NCI-H2196 treated with DMSO at 0.1 percent for 48 hours (cell line): ENCODE measurements around the gene FLNC.

Experiments used
- DNase-seq: peaks from one replicate; lab custom pipeline; 2025; ENCODE audit not compliant: unreplicated experiment; lab: John Stamatoyannopoulos, UW

FLNC gene

DNA sequence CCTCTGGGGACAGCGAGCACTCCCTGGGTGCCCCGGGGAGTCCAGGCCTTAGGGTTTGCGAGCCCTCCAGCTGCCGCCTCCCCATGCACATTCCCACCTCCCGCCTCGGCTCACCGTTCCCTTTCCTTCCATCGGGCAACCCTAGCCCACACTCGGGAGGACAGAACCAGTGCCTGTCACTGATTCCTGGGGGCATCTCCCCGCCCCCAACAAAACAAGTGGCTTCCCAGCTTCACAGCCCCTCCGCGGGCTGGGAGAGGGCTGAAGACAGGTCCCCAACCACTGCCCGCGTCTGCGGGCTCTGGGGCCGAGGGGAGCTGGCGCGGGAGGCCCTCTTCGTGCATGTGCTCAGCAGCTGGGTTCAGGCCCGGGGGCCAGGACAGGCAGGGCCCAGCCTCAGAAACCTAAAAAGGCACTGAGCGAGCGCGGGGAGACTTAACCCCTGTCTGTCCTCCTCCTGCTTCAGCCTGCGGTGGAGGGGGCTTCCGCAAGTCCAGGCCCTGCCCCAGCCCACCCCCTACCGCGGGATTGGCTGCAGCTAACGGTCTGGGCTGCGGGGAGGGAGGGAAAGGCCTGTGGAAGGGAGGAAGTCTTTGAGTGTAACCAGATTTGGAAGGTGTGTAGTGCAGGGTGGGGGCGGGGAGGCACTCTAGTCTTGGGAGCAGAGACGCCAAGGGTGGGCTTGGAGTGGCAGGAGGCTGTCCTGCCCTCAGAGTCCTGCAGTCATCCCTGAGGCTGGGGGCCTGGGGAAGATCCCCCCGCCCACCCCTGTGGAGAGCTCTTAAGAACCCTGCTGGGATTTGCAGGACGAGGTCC lies 1.2 kb downstream of the FLNC start:
- DNase-seq: no peak

DNA sequence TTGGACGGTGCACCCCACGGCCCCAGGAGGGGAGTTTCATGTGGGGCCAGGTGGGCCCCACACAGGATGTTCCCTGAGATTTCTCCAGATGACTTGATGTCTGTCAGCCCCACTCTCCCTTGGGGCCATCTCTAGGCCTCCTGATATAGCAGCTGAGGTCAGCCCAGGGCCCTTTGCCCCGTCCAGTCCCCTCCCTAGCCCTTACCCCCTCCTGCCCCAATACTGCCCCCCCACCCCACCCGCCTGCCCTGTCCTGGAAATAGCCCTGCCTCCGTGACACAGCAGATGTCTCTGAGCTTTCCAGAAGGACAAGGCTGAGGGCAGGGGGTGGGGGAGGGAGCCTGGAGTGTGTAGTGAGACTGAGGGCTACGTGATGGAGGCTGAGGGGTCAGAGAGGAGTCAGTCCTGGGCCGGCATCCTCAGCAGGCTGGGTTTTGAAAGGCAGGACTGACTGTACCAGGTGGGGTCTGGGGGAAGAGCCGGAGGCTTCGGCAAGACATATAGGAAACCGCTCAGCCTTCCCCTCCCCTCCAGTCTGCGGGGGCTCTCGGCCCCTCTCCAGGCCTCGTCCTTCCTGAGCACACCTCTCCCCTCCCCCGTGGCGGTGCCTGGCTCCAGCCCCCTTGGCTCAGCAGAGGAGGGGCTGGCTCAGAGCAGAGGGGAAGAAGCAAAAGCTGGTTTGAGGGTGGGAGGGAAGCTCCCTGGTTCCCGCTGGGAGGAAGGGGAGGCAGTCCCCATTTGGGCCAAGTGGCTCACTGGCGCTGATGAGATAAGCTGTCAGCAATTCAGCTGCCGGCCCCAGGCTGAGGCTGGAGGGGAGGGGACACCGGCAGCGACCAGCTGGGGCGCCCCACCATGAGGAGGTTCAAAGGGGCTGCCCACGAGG lies 2.0 kb downstream of the FLNC start:
- DNase-seq: no peak

DNA sequence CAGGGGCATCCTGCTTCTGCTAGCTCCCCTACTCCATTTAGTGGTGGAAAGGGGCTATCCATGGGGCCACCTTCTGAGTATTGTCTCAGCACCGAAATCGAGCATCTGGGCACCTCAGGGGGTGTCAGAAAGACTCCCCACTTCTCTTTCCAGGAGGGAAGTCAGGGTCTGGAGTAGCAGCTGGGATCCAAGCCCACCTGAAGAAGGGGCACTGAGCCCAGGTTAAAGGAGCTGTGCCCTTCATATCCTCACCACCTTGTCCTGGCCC lies 2.6 kb downstream of the FLNC start:
- DNase-seq: no peak

DNA sequence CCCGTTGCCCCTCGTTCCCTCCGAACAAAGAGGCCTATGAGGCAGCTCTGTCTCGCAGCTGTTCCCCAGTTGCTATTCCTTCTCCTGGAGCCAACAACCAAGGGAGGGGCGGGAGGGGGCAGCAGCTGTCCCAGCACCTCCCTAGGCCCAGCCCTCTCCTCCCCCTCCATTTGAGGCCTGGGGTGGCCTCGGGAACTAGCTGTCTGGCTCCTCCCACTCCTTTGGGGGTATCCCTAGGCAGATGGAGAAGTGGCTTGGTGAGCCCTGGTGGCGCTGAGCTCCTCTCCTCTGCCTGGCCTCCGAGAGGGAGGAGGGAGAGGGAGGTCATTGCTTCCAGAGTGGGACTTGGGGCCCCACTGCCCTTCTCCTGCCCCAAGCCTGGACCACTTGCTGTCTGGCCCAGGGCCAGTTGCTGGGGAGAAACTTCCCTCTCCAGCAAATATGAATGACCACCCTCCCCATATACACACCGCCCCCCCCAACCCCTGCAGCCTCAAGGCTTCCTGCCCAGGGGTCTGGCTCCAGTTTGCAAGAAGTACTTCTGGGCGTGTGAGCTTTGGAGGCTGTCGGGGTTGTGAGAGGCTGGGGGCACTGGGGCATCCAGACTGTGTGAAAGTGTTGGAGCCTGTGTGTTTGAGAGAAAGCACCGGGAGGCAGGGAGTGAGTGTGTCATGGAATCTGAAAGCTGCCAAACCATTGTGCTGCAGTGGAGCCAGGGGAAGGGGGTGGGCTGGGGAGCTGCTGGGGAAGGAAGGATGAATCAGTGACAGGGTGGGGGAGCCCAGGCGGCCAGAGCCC lies 3.1 kb downstream of the FLNC start:
- DNase-seq: no peak

DNA sequence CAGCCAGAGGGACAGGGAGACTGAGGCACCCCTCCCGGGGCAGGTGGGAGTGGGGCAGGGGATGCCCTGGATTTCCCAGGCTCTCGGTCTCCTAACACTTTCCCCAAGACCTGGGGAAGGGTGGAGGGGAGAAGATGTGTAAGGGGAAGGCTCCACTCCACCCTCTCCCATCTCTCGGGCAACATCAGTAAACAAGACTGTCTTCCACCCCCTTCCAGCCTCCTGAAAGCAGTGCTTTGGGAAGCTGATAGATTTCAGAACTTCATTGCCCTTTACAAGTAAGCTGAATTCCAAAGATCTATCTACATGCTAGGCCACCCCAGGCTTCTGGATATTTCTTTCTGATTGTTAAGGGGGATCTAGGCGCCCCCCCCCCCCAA lies 3.7 kb downstream of the FLNC start:
- DNase-seq: no peak

DNA sequence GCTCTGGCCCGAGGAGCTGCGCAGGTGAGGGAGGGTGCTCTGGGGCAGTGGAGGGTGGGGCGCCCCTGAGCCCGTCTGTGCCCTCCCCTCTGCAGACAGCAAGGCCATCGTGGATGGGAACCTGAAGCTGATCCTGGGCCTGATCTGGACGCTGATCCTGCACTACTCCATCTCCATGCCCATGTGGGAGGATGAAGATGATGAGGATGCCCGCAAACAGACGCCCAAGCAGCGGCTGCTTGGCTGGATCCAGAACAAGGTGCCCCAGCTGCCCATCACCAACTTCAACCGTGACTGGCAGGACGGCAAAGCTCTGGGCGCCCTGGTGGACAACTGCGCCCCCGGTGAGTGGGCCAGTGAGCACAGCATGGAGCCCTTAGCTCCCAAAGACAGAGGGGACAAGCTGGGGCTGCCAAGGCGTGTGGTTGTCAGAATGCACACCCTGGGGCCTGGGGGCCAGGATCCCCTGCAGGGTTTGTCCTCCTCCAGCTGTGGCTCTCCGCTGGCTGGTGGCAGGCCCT lies 5.1 kb downstream of the FLNC start:
- no peak for DNase-seq

DNA sequence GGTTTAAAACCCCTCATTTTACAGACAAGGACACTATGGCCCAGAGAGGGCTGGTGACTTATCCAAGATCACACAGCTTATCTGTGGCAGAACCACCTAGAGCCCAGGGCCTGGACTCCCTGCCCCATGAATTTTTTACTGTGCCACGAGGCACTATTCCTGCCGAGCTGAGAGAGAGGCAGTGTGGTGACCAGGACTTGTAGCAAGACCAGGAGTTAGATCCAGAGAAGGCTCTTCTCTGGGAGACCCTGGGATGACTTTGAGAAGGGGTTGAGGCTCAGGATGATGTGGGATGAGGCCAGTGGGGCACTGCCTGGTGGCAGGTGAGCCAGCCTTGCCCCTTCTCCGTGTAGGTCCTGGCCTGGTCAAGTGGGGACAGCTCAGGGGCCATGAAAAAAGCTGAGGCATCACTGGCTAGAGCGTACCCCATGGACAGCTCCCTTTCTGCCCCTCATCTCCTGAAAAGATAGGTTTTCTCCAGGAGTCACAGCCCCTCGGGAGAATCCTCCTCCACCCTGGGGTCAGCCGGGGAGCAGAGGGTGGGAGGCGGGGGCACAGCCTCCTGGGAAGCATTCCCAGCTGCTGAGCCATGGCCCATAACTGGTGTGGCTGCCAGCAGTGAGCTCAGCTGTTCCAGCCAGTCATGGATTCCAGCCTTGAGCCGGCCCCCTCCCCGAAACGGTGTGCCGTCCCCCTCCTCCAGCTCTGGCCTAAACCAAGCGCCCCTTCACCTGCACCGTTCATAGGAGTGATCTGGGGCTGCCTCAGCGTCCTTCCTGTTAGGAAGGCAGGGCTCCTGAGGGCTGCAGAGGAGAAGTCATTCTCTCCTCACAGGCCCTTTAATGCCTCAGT lies 5.8 kb downstream of the FLNC start:
- DNase-seq: no peak

DNA sequence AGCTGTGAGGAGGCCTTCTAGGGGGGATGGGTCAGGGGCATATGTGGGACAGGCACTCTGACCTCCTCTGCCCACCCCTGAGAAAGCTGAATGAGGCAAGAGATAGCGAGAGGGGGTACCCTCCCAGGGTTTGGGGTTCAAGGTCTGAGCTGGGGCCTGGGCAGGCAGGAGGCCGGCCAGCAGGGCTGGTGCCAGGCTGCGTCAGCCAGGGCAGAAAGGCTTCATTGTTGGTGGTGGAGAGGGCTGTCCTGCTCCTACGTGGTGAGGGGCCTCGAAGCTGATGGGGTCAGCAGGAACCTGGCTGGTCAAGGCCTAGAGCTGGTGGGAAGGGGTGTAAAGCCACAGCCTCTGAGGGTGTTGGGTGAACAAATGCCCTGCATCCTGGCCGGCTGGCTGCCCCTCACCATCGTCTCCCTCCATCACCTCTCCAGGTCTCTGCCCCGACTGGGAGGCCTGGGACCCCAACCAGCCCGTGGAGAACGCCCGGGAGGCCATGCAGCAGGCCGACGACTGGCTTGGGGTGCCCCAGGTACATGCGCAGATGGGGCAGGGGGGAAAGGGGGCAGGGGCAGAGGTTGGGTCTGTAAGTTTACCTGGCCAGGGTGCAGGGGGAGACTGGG lies 6.6 kb downstream of the FLNC start:
- DNase-seq: no peak

DNA sequence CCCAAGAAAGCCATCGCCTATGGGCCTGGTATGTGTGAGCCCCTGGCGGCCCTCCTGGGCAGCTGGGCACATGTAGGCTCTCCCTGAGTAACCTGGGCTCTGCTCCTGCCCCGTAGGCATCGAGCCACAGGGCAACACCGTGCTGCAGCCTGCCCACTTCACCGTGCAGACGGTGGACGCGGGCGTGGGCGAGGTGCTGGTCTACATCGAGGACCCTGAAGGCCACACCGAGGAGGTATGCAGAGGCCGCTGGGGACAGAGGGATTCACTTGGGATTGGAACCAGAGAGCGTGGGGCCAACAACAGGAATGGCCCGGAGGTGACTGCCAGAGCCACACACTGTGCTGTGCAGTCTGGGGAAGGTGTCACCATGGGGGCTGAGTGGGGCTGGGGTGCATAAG lies 7.3 kb downstream of the FLNC start:
- DNase-seq: no peak

DNA sequence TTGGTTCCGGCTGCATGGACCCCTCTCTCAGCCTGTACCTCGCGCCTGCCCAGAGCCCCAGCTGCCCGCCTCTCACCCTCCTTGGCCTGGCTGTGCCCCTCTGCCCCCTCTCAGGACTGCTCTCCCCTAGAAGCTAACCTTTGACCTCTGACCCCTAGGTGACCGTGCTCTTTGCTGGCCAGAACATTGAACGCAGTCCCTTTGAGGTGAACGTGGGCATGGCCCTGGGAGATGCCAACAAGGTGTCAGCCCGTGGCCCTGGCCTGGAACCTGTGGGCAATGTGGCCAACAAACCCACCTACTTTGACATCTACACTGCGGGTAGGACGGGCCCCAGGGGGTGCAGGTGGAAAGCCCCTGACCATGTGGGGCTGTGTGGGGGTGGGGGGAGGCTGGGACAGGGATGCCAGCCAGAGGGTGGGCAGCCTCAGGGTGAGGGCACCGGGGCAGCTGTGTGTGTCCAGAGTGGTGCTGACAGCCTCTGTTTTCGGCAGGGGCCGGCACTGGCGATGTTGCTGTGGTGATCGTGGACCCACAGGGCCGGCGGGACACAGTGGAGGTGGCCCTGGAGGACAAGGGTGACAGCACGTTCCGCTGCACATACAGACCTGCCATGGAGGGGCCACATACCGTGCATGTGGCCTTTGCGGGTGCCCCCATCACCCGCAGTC lies 8.0 kb downstream of the FLNC start:
- DNase-seq: no peak

DNA sequence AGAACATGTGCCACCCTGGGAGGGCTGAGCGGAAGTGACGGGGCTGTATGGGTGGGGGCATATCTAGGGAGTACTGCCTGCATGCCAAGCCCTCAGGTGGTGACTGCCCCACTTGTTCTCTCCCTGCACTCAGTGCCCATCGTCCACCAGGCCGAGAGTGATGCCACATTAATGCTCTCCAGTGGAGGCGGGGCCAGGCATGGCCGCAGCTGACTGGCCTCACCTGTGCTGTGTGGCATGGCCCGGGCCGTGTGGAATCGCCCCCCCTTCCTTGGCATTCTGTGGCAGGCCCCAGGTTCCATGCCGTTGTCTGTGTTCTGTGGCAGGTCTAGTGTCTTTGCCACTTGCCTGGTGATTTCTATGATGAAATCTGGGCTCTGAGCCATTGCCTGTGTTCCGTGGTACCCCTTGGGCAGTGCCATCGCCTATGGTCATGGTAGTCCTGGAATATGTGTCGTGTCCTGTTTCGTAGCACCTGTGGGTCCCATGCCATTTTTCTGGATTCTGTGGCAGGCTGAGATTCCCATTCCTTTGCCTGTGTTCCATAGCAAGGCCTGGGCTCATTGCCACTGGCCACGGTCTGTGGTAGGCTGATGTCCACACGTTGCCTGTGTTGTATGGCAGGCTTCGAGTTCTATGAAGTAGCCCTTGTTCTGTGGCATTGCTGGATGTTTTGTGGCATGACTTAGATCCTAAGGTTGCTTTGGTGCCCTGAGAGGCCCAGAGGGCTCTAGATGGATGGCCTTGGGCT lies 8.9 kb downstream of the FLNC start:
- no peak for DNase-seq

DNA sequence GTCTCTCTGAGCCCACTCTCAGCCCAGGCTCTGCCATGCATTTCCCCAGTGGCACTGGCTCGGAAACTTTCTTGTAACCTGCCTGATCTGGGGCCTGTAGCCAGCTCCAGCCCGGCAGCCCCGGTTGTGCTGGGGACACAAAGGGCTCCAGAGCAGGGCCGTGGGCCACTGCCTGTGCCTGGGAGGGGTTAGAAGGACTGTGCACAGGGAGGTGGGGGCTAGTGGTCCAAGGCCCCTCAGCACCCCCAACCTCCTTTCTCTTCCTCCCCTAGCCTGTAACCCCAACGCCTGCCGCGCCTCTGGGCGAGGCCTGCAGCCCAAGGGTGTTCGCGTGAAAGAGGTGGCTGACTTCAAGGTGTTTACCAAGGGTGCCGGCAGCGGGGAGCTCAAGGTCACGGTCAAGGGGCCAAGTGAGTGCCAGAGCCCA lies 9.6 kb downstream of the FLNC start:
- DNase-seq: no peak

DNA sequence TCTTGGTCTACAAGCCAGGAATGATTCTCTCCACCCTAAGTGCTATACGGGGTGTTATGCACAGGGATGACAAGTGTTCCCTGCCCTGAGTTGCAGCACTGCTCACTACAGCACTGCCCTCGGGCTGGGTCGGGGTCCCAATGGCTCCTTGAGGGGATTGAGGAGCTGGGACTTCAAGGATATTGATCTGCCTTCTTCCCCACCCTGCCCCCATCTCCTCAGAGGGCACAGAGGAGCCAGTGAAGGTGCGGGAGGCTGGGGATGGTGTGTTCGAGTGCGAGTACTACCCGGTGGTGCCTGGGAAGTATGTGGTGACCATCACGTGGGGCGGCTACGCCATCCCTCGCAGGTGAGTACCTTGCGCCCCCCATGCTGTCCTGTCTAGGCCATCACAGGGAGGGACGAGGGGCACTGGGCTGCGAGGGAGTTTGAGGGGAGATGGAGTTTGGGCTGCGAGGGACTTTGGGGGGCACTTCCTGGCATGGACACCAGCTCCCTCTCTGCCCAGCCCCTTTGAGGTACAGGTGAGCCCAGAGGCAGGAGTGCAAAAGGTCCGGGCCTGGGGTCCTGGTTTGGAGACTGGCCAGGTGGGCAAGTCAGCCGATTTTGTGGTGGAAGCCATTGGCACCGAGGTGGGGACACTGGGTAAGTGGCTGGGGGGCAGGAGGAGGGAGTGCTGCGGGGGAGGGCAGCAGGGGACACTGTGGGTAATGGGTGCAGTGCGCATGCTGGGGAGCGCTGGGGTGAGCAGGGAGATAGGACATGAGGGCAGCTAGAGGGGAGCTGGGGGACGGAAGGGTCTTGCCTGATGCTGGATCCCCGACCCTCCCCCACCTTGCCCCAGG lies 10.3 kb downstream of the FLNC start:
- no peak for DNase-seq

DNA sequence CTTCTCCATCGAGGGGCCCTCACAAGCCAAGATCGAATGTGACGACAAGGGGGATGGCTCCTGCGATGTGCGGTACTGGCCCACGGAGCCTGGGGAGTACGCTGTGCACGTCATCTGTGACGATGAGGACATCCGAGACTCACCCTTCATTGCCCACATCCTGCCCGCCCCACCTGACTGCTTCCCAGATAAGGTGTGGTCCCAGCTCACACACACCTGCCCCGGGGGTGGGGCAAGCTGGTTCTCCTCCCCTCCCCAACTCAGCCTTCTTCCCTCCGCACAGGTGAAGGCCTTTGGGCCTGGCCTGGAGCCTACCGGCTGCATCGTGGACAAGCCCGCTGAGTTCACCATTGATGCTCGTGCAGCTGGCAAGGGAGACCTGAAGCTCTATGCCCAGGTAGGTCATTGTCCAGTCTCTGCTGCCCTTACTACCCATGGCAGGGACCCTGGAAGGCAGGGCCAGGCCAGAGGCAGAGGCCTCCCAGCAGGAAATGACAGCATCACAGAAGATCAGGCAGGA lies 11.0 kb downstream of the FLNC start:
- no peak for DNase-seq

DNA sequence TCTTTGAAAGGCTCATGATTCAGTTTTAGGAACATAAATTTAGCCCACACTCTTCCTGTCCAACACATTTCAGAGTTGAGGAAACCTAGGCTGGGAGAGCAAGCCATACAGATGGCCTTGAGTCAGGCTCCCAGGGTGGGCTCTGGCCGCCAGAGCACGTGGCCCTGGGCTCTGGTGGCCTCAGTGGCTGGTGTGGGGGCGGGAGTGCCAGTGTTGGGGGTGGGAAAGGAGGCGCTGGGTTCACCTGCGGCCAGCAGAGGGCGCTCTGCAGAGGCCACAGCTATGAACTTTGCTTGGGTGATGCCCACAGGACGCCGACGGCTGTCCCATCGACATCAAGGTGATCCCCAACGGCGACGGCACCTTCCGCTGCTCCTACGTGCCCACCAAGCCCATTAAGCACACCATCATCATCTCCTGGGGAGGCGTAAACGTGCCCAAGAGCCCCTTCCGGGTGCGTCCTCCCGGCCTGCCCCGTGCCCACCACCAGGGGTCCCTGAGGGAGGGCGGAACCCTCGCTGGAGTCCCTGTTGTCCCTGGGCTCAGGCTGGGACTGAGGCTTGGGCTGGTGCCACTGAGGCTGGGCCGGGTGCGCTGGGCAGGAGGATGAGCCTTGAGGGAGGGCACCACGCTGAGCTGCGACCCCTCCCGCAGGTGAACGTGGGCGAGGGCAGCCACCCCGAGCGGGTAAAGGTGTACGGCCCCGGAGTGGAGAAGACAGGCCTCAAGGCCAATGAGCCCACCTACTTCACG lies 11.9 kb downstream of the FLNC start:
- DNase-seq: no peak

DNA sequence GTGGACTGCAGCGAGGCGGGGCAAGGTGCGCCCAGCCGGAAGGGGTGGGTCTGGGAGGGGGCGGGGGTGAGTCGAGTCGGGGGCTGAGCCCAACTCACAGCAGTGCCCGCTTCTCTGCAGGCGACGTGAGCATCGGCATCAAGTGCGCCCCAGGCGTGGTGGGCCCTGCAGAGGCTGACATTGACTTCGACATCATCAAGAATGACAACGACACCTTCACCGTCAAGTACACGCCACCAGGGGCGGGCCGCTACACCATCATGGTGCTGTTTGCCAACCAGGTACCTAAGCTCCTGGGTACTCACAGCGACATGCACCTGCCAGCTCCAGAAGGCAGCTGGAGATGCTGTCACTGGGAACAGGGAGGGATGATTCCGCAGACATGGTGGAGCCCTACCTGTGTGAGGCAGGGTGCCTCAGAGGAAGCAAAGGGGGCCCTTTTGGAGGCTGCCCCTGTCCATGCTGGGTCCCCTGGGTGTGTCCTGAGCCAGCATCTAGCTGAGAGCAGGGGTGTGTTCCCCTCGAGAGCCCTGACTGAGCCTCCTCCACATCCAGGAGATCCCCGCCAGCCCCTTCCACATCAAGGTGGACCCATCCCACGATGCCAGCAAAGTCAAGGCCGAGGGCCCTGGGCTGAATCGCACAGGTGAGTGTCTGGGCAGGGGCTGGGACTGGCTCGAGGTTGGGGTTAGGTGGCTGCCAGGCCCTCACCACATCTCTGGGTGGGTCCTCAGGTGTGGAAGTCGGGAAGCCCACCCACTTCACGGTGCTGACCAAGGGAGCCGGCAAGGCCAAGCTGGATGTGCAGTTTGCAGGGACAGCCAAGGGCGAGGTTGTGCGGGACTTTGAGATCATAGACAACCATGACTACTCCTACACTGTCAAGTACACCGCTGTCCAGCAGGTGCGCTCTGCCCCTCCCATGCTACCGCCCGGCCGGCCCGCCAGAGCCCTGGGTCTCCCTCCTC lies 12.8 kb downstream of the FLNC start:
- DNase-seq: no peak
